ENCODE data around the gene CER1.

DNA sequence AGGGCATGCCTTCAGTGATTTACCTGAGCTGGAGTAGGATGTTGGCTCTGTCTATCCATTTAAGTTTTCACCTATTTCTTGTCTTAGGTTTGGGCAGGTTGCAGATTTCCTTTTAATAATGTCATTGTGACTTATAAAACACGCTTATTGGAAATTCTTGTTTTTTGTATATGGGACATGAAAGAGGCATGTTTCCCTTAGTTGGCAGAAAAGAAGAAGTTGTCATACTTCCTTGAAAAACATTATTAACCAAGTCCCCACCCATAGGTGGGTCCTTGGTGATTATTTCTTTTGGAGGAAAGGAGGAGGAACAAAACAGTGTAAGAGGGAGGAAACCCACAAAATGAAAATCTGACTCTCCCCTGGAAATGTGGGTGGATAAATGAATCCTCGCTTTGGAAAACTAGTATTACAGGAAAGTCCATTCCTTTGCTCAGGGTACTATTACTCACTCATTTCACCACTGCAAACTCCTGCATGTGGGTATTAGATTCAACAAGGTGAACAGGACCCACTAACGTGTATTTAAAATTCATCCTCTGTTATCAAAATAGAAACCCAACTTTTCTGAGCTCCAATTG lies 9.3 kb downstream of the CER1 start:
- no peak for TF ChIP-seq EZH2phosphoT487 (IDR thresholded peaks at IDR 0.05; ENCODE audit: insufficient read depth, low read depth)
- TF ChIP-seq EZH2 (IDR thresholded peaks at IDR 0.05; ENCODE audit: insufficient read depth, poor library complexity, severe bottlenecking) = no peak
